A549 (cell line): ENCODE measurements around the gene SOD3. TPM values are rescaled to one million over a fixed set of nuclear protein-coding genes. Genes with fewer than 3 reads are reported as not detected.

Source experiments
- ATAC-seq, 2 experiments: fragments of 200-7000 bp in 1 of 2; fragments of >200 bp in 1 of 2; cut with Nextera tagmentation in 1 of 2; cut with Tn5 transposase in 1 of 2; 3 replicates each; pipeline versions ENCODE4 v1.8.0 to v1.9.1; 2018 to 2020; ENCODE audit warnings: mild to moderate bottlenecking in 1 of 2, moderate library complexity in 1 of 2
- CTCF ChIA-PET: fragments of 300-600 bp; sonication (Branson Sonifier 250); formaldehyde crosslinking; extraction: SDS; loops from one replicate; lab custom pipeline; 2021; ENCODE audit warnings: antibody characterized with exemption, inconsistent platforms; lab: Yijun Ruan, JAX
- POLR2A ChIA-PET: fragments of 350-600 bp; formaldehyde crosslinking; extraction: SDS; loops from one replicate; lab custom pipeline; 2021; ENCODE audit warnings: antibody characterized with exemption, inconsistent platforms; lab: Yijun Ruan, JAX
- DNase-seq, 2 experiments: peaks; one replicate each; pipeline versions ENCODE4 v3.0.0 to v3.0.0-alpha.2; 2011 to 2016; ENCODE audit warnings: low read depth in 1 of 2, low spot score in 1 of 2
- FAIRE-seq: peaks from 2 replicates; lab custom pipeline; 2011; peaks lifted over from hg19 to GRCh38; lab: Jason Lieb, UNC
- H3K27ac ChIP-seq, 2 experiments: fragments of >200 bp; sonication (Bioruptor Twin); formaldehyde crosslinking; 3 replicates each; pipeline ENCODE4 v1.5.1; 2016 to 2017
- H3K4me1 ChIP-seq: fragments of >200 bp; sonication (Bioruptor Twin); formaldehyde crosslinking; 3 replicates; pipeline ENCODE4 v1.6.1; 2016
- H3K4me2 ChIP-seq: fragments of >200 bp; sonication (Bioruptor Twin); formaldehyde crosslinking; 3 replicates; pipeline ENCODE4 v1.6.1; 2016
- H3K4me3 ChIP-seq: fragments of >200 bp; sonication (Bioruptor Twin); formaldehyde crosslinking; 3 replicates; pipeline ENCODE4 v1.5.1; 2016
- H3K9me3 ChIP-seq: fragments of >200 bp; sonication (Bioruptor Twin); formaldehyde crosslinking; 3 replicates; pipeline ENCODE4 v1.6.1; 2016
- CHD2 ChIP-seq: fragments of 150-350 bp; IDR thresholded peaks from 2 replicates; pipeline ENCODE4 v1.6.1; 2014; ENCODE audit warnings: low read length; ENCODE audit not compliant: partially characterized antibody
- E2F6 ChIP-seq: IDR thresholded peaks from 2 replicates; pipeline ENCODE4 v1.6.1; 2012; ENCODE audit warnings: low read depth, borderline replicate concordance
- ELK1 ChIP-seq: fragments of 150-350 bp; IDR thresholded peaks from 2 replicates; pipeline ENCODE4 v1.6.1; 2014; ENCODE audit warnings: low read depth, mild to moderate bottlenecking, low read length
- ESRRA ChIP-seq: fragments of 150-350 bp; IDR thresholded peaks from 2 replicates; pipeline ENCODE4 v1.6.1; 2014; ENCODE audit warnings: mild to moderate bottlenecking, low read length, borderline replicate concordance
- FOXS1 ChIP-seq: fragments of 250-450 bp; sonication (Bioruptor Pico); IDR thresholded peaks from 2 replicates; pipeline ENCODE4 v1.5.0; 2020; ENCODE audit warnings: mild to moderate bottlenecking, moderate library complexity
- HEYL ChIP-seq: fragments of 250-450 bp; sonication (Bioruptor Pico); IDR thresholded peaks from 2 replicates; pipeline ENCODE4 v1.8.0; 2021; ENCODE audit warnings: mild to moderate bottlenecking, moderate library complexity
- HOXB13 ChIP-seq: fragments of 250-450 bp; sonication (Bioruptor Pico); IDR thresholded peaks from 2 replicates; pipeline ENCODE4 v1.5.0; 2020; ENCODE audit warnings: low read depth, mild to moderate bottlenecking, moderate library complexity
- JUN ChIP-seq, 2 experiments: fragments of >200 bp; sonication (Bioruptor Twin); formaldehyde crosslinking; IDR thresholded peaks; 2 replicates in 1 of 2; 3 replicates in 1 of 2; pipeline ENCODE4 v1.6.1; 2016 to 2017
- JUNB ChIP-seq: fragments of >200 bp; sonication (Bioruptor Twin); formaldehyde crosslinking; IDR thresholded peaks from 2 replicates; pipeline ENCODE4 v1.6.1; 2016
- MAFK ChIP-seq: fragments of 450-650 bp; IDR thresholded peaks from 2 replicates; pipeline ENCODE4 v1.6.1; 2014; ENCODE audit not compliant: partially characterized antibody
- MAX ChIP-seq: IDR thresholded peaks from 2 replicates; pipeline ENCODE4 v1.6.1; 2012
- MAZ ChIP-seq: fragments of 150-350 bp; IDR thresholded peaks from 2 replicates; pipeline ENCODE4 v1.6.1; 2014; ENCODE audit warnings: antibody characterized with exemption, low read depth, low read length, borderline replicate concordance
- NPAS2 ChIP-seq: fragments of 250-450 bp; sonication (Bioruptor Pico); IDR thresholded peaks from 2 replicates; pipeline ENCODE4 v1.8.0; 2022; ENCODE audit warnings: mild to moderate bottlenecking, moderate library complexity, borderline replicate concordance
- PBX3 ChIP-seq: IDR thresholded peaks from 2 replicates; pipeline ENCODE4 v1.6.1; 2012
- POLR2AphosphoS2 ChIP-seq: conservative IDR thresholded peaks from 2 replicates; pipeline ENCODE4 v1.6.1; 2012; ENCODE audit warnings: low read length, improper control_type of control experiment, inconsistent platforms
- RNF2 ChIP-seq: fragments of 200-600 bp; sonication (generic); IDR thresholded peaks from 2 replicates; pipeline ENCODE4 v1.6.1; 2016; ENCODE audit warnings: low read depth, mild to moderate bottlenecking, antibody characterized with exemption, moderate library complexity, borderline replicate concordance
- TP53 ChIP-seq: fragments of 250-450 bp; sonication (Bioruptor Pico); IDR thresholded peaks from 2 replicates; pipeline ENCODE4 v1.5.0; 2021; ENCODE audit warnings: mild to moderate bottlenecking, moderate library complexity
- USF2 ChIP-seq: fragments of 450-650 bp; IDR thresholded peaks from 2 replicates; pipeline ENCODE4 v1.6.1; 2014; ENCODE audit warnings: antibody characterized with exemption
- ZFP36 ChIP-seq: fragments of 450-650 bp; IDR thresholded peaks from 2 replicates; pipeline ENCODE4 v1.6.1; 2014; ENCODE audit warnings: borderline replicate concordance; ENCODE audit not compliant: partially characterized antibody
- WGBS: methylation state at CpG from one replicate; pipeline ENCODE4 v1.1.6; 2017; ENCODE audit errors: missing lambda C conversion rate; 5-methylcytosine and 5-hydroxymethylcytosine counted together
- polyA minus RNA-seq: library from RNA; depleted of rRNA, polyadenylated mRNA; stranded (reverse); fragments of >200 nt; gene quantifications from 2 replicates; pipeline ENCODE4 v1.2.3, GENCODE V29; 2011; rRNA and poly(A)+ RNA removed
- polyA plus RNA-seq, 4 experiments: library from polyadenylated mRNA; depleted of rRNA in 3 of 4; stranded (reverse); fragments of >200 nt; fragmentation: RNase III in 1 of 4; extraction: RNeasy Plus Mini Kit Qiagen cat#74134 plus additional on column Dnase treatment in 1 of 4; gene quantifications; 2 replicates in 3 of 4; 3 replicates in 1 of 4; pipeline ENCODE4 v1.2.3, GENCODE V29; 2011 to 2017

Gene SOD3
- polyA plus RNA-seq (2011; rRNA removed) (not detected in 2 replicates), polyA plus RNA-seq (2017; fragmentation: RNase III; extraction: RNeasy Plus Mini Kit Qiagen cat#74134 plus additional on column Dnase treatment) (not detected in 3 replicates), polyA minus RNA-seq (not detected in 2 replicates)
- polyA plus RNA-seq (2012; cell fraction: cytosol; rRNA removed) = not detected in 2 replicates
- polyA plus RNA-seq (2012; cell fraction: nucleus; rRNA removed) = not detected in 2 replicates

GRCh38 chr4:24794916-24795665, at the start of gene SOD3:
Gene SOD3 (plus strand): TSS chr4:24795573. CDS start chr4:24799522, 3,949 bp downstream.
- H3K4me3 ChIP-seq = no peak within 1 kb of the TSS
- TF ChIP-seq POLR2AphosphoS2 = no peak
- no peak for TF ChIP-seq ELK1
- TF ChIP-seq TP53 (CRISPR knock-in tag) = no peak
- TF ChIP-seq RNF2 = no peak
- no peak for TF ChIP-seq JUN (IDR thresholded peaks at IDR 0.05)
- ATAC-seq = no peak
- WGBS = 77% methylated on average over 21 of the region's 21 CpGs
- ChIA-PET CTCF (interaction anchor here (0.7 to 1.0 kb wide), 3 partner anchors 12 to 306 kb away, joined by 3 read pairs; no protein-coding TSS in a partner anchor), POLR2A (no interaction called here)
- no peak within 1 kb of the TSS for H3K27ac ChIP-seq
- no peaks in the 10 kb centered on the region for H3K4me1 ChIP-seq
- no peak for FAIRE-seq
- H3K9me3 ChIP-seq = no peaks in the 10 kb centered on the region
- no peak for DNase-seq
- H3K4me2 ChIP-seq = no peak within 1 kb of the TSS

- CTCF ChIA-PET = no interaction called here
- Histone ChIP-seq H3K4me1 (no peaks in the 10 kb centered on the region), H3K9me3 (no peaks in the 10 kb centered on the region), H3K4me3 (no peak overlapping the region), H3K4me2 (no peak overlapping the region), H3K27ac (no peak overlapping the region)
- WGBS = 33% methylated on average over 4 of the region's 4 CpGs
- no peak for DNase-seq
- POLR2A ChIA-PET = no interaction called here
- no peak for ATAC-seq
- TF ChIP-seq ZFP36 (no peak), USF2 (no peak), HOXB13 (CRISPR knock-in tag) (no peak), NPAS2 (CRISPR knock-in tag) (no peak), E2F6 (no peak), POLR2AphosphoS2 (no peak), ESRRA (no peak), RNF2 (no peak), JUNB (no peak)
- TF ChIP-seq, all 56 proteins: peak for 0
- no peak for FAIRE-seq
Measured at GRCh38 chr4:24747234-24747975, 48.0 kb upstream of the SOD3 start.

- TF ChIP-seq CHD2 (no peak), MAFK (no peak), MAZ (no peak), MAX (no peak), JUNB (no peak), FOXS1 (CRISPR knock-in tag) (no peak), PBX3 (no peak), HEYL (no peak)
- ChIA-PET POLR2A (no interaction called here), CTCF (no interaction called here)
- WGBS = 60% methylated on average over 4 of the region's 4 CpGs
- ATAC-seq (no peak), DNase-seq (no peak), FAIRE-seq (no peak)
- Histone ChIP-seq H3K4me3 (no peak overlapping the region), H3K9me3 (no peaks in the 10 kb centered on the region), H3K4me2 (no peak overlapping the region), H3K4me1 (peaks cover 4% of the 10 kb centered on the region; the same call in 1 of the 3 replicates), H3K27ac (no peak overlapping the region)
Measured at GRCh38 chr4:24748023-24748422, 47.4 kb upstream of the SOD3 start.
